ENCODE results near the gene WDR6. TPM values are rescaled to one million over a fixed set of nuclear protein-coding genes. Genes with fewer than 3 reads are reported as not detected.

The WDR6 gene
- total and polyA plus RNA-seq, 9 of the 15 experiments (the other 6 are each of a cell fraction or from before 2014, with no cell fraction given), result 8.9 to 90.6 (median 44.7) TPM

GRCh38 chr3:49007068-49007770 lies at the start of gene WDR6 (continued):
- no peak for TF ChIP-seq ID3 (CRISPR knock-in tag; IDR thresholded peaks at IDR 0.05)
- TF ChIP-seq ID3 (tag; IDR thresholded peaks at IDR 0.05), result peak; percentile 60
- TF ChIP-seq BRD4 (IDR thresholded peaks at IDR 0.05), result peak; percentile 69
- peak; percentile 82; the same call in 1 of the 2 replicates for TF ChIP-seq AFF4 (CRISPR knock-in tag; IDR thresholded peaks at IDR 0.05)
- 0 out of 2 replicates have a peak, but pooled peaks have one; percentile 34 for TF ChIP-seq MTA1 (IDR thresholded peaks at IDR 0.05; ENCODE audit: borderline replicate concordance)
- peak; percentile 44; the same call in 1 of the 2 replicates for TF ChIP-seq LCOR (CRISPR knock-in tag; IDR thresholded peaks at IDR 0.05)
- TF ChIP-seq ZBTB1 (CRISPR knock-in tag; IDR thresholded peaks at IDR 0.05; ENCODE audit: borderline replicate concordance, low read depth), result no peak; the same call in 1 of the 2 replicates
- TF ChIP-seq ARNT (IDR thresholded peaks at IDR 0.05), result 0 out of 4 replicates have a peak, but pooled peaks of 1 of the 2 experiments have one; percentile 52
- 0 out of 2 replicates have a peak, but pooled peaks have one; percentile 27 for TF ChIP-seq LEF1 (IDR thresholded peaks at IDR 0.05)
- TF ChIP-seq E2F8 (IDR thresholded peaks at IDR 0.05; ENCODE audit: low read depth, partially characterized antibody), result peak; percentile 37
- 0 out of 2 replicates have a peak, but pooled peaks have one; percentile 17 for TF ChIP-seq MECOM (CRISPR knock-in tag; IDR thresholded peaks at IDR 0.05)
- no peak for TF ChIP-seq ARID1B (IDR thresholded peaks at IDR 0.05)
- peak; percentile 94 for TF ChIP-seq POLR2G (IDR thresholded peaks at IDR 0.05; ENCODE audit: low read depth, low read length)
- TF ChIP-seq GTF2B (IDR thresholded peaks at IDR 0.05; ENCODE audit: extremely low read depth, insufficient read length), result no peak
- no peak for TF ChIP-seq KDM2B (CRISPR knock-in tag; IDR thresholded peaks at IDR 0.05)
- TF ChIP-seq HBP1 (CRISPR knock-in tag; IDR thresholded peaks at IDR 0.05), result no peak
